ENCODE measurements around the gene EID1.

GRCh38 chr15:48828471-48828870 lies 49.5 kb upstream of the EID1 start:
- TF ChIP-seq MYC (IDR thresholded peaks at IDR 0.05; ENCODE audit: low read depth, low read length) (no peak), EZH2 (IDR thresholded peaks at IDR 0.05; ENCODE audit: borderline replicate concordance, low read depth, low read length, severe bottlenecking) (no peak), JUN (IDR thresholded peaks at IDR 0.05; ENCODE audit: borderline replicate concordance, insufficient read depth, insufficient read length, low read depth) (no peak), CTCF (IDR thresholded peaks at IDR 0.05; ENCODE audit: extremely low read depth in 1 of 2, insufficient read depth in 1 of 2, low read depth in 1 of 2, low read length in 2 of 2) (no peak), POLR2AphosphoS5 (IDR thresholded peaks at IDR 0.05; ENCODE audit: insufficient read depth, low read depth, low read length) (no peak)
